Activated CD8-positive, alpha-beta memory T cell treated with anti-CD3 and anti-CD28 coated beads, Interleukin-2, amount 50 U/mL, for 24 hours (primary cell): ENCODE results near the gene DZANK1.
"Not testable (repeated sequence)": the region's sequence is repeated elsewhere in the genome, so short reads cannot be mapped to it uniquely, and the experiment has no call there.

ENCODE experiments used
- DNase-seq: peaks from one replicate; pipeline ENCODE4 v3.0.0-alpha.2; 2020; ENCODE audit errors: extremely low read depth

Gene DZANK1

DNA sequence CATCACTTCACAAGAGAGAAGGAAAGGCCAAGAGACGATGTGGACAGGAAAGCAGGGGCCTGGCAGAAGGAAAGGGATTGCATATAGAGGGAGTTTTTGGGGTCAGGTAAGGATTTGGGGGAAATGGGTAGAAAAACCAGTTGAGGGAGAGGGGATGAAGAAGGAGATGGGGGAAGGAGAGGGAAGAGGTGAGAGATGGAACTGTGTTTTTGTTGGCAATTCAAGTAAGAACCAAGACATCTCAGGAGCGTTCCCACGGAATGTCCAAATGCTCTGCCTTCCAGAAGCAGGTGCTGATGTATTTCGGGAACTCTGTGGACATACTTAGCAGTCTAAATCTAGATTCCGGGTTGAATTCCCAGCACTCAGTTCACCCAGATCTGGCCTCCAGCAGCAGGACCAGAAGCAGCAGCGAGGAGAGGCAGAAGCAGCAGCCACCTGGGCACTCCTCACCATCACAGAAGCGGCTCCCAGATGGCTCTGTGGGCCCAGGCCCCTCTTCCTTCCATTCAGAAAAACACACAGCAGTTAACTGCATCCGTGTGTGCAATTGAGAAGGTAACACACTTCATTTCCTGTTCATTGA lies 88.8 kb downstream of the DZANK1 start:
- no peak for DNase-seq

DNA sequence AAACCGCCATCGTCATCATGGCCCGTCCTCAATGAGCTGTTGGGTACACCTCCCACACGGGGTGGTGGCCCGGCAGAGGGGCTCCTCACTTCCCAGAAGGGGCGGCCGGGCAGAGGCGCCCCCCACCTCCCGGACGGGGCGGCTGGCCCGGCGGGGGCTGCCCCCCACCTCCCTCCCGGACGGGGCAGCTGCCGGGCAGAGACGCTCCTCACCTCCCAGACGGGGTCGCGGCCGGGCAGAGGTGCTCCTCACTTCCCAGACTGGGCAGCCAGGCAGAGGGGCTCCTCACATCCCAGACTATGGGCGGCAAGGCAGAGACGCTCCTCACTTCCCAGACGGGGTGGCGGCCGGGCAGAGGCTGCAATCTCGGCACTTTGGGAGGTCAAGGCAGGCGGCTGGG lies 91.3 kb downstream of the DZANK1 start:
- not testable (repeated sequence) for DNase-seq

DNA sequence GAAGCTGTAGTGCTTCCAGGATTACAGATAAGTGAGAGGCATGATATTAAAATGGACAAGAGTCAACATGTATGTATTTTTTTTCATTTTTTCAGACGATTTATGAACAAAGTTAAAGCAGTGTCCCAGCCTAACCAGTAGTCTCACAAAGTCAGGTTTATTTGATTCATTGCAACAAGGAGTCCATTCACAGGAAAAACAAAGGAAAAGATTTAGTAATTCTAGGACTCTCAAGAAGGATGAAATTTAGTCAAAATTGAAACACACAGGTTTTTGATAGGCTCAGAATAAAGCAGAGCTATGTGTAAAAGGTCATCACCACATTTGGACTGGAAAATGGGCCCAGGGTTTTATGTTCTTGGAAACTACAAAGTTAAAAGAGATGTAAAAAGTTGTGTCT lies 94.5 kb downstream of the DZANK1 start:
- DNase-seq = no peak

DNA sequence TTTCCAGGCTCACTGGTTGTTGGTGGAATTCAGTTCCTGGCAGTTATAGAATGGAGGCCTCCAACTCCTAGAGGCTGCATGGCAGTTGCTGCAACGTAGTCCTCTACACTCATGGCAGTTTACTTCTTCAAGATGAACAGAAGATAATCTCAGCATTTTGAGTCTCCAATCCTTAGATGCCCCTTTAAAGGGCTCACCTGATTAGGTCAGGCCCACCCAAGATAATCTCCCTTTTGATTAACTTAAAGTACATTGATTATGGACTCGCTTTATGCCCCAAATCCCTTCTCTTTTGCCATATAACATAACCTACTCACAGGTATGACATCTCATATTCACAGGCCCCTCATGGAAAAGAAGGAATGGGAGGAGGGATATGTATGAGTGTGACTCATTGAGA lies 102.1 kb downstream of the DZANK1 start:
- no peak for DNase-seq

DNA sequence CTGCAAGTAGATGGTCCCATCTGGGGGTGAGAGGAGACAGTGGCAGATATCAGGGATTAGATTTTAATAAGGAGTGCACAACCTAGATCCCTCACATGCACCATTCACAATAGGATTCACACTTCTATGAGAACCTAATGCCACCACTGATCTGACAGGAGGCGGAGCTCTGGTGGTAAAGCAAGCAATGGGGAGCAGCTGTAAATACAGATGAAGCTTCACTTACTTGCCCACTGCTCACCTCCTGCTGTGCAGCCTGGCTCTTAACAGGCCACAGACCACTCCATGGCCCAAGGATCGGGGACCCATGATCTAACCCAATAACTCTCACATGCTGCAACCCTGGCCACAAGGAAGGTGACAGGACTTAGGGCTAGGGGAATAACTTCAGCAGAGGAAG lies 103.1 kb downstream of the DZANK1 start:
- no peak for DNase-seq

DNA sequence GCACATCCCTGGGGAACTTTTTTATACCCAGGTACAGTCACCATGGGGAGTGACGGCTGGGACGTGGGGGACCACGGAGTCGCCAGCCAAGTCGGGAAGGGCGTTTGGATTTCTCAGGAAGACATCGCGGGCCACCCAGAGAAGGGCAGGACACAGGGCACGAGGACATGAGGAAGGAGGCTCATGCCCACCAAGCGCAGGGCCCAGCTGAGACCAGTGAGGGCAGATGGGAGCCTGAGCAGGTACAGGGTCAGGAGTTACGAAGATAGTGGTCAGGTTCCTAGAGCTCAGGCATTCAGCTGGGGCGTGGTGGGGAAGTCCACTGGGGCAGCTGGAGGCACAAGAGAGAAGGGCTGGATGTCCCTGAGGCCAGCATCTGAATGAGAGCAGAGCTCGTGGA lies 103.9 kb downstream of the DZANK1 start:
- no peak for DNase-seq

DNA sequence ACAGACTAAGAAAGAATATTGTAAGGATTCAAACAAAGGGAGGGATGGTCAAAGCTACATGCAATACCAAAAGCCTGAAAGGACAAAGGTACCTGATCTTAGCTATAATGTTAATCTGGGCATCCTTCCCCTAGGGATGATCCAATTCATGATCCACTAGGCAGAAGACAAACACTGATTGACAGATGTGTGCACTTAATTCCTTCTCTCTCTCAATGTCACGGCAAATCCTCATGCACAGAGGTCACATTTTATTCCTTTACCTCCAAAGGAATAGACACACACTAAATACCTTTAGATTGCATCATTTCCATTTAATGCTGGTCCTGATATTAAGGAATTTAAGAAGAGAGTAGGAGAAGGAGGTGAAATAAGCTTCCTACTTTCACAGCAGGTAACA lies 105.2 kb downstream of the DZANK1 start:
- DNase-seq = no peak

DNA sequence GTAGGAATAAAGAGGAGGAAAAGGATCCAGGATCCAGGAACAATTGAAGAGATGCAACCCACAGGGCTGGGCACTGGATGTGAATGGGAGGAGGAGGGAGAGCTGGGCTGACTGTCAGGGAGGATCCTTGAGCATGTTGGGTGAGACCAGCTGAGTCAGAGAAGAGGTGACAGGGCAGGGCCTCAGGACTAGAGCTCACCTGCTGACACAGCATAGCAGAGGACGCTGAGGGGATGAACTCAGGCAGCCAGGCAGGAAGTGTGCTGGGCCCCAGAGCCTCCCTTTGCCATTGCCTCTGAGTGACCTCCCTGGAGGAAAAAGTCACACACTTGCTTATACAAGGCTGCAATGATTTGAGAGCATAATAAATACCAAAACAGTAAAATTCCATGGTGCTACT lies 106.2 kb downstream of the DZANK1 start:
- no peak for DNase-seq

DNA sequence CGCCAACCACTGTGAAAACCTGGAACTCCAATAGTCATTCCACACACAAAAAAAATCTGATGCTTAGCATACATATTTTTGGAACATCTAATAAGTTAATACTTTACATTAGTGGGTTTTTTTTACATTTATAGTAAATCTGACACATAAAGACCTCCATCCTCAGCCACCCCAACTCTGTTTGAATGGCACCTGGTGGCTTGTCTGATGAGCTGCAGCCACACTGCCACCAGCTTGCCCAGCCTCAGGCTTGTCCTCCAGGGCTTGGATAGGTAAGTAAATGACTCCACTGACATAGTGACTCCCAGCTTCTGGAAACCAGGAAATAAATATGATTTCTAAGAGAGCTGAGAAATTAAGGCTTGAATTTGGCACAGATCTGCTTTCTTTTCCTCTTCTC lies 107.0 kb downstream of the DZANK1 start:
- DNase-seq = no peak

DNA sequence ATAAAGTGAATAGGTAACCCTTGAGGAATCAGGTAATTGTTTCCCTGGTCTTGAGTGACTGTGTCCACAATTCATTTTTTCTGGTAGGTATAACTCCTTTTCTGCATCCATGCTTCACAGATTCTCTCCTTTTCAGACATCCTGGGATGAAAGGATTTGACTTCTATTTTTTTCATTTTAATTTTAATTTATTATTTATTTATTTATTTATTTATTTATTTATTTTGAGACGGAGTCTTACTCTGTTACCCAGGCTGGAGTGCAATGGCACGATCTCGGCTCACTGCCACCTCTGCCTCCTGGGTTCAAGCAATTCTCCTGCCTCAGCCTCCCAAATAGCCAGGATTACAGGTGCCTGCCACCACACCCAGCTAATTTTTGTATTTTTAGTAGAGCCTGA lies 117.1 kb downstream of the DZANK1 start:
- not testable (repeated sequence) for DNase-seq
